Keratinocyte (primary cell): ENCODE results near the gene BRPF1. TPM values are rescaled to one million over a fixed set of nuclear protein-coding genes. Genes with fewer than 3 reads are reported as not detected.

Experiments used
- DNase-seq: peaks from one replicate; pipeline ENCODE4 v3.0.0-alpha.2; 2011; ENCODE audit warnings: low read depth, missing footprints, low spot score
- FAIRE-seq: peaks from 2 replicates; lab custom pipeline; 2011; peaks lifted over from hg19 to GRCh38; lab: Jason Lieb, UNC
- H2AFZ ChIP-seq: 2 replicates; pipeline ENCODE4 v1.6.0; 2012; ENCODE audit warnings: low read length, control low read depth, inconsistent platforms; ENCODE audit not compliant: control insufficient read depth
- H3K27ac ChIP-seq: 2 replicates; pipeline ENCODE4 v1.5.1; 2011; ENCODE audit warnings: low read length; ENCODE audit not compliant: control insufficient read depth, insufficient read depth
- H3K27me3 ChIP-seq: 3 replicates; pipeline ENCODE4 v1.6.0; 2011; ENCODE audit warnings: low read length; ENCODE audit not compliant: control insufficient read depth, insufficient read depth; ENCODE audit errors: extremely low read depth
- H3K36me3 ChIP-seq, 2 experiments: 2 replicates in 1 of 2; 3 replicates in 1 of 2; pipeline ENCODE4 v1.5.1; 2011; ENCODE audit warnings: low read length in 2 of 2, mild to moderate bottlenecking in 1 of 2; ENCODE audit not compliant: control insufficient read depth in 2 of 2, insufficient read depth in 2 of 2; ENCODE audit errors: extremely low read depth in 1 of 2
- H3K4me1 ChIP-seq: 3 replicates; pipeline ENCODE4 v1.5.1; 2011; ENCODE audit warnings: low read length; ENCODE audit not compliant: control insufficient read depth, insufficient read depth; ENCODE audit errors: extremely low read depth
- H3K4me2 ChIP-seq: 3 replicates; pipeline ENCODE4 v1.6.0; 2011; ENCODE audit warnings: low read depth, low read length; ENCODE audit not compliant: control insufficient read depth, insufficient read depth; ENCODE audit errors: extremely low read depth
- H3K4me3 ChIP-seq, 3 experiments: fragments of 200-600 bp in 1 of 3; sonication (generic) in 1 of 3; 2 replicates in 2 of 3; 3 replicates in 1 of 3; pipeline ENCODE4 v1.5.1; 2011 to 2016; ENCODE audit warnings: low read length in 3 of 3, mild to moderate bottlenecking in 3 of 3, control low read depth in 2 of 3, inconsistent platforms in 1 of 3, low read depth in 1 of 3, mixed read lengths in 1 of 3, mixed run types in 1 of 3, moderate library complexity in 1 of 3; ENCODE audit not compliant: control insufficient read depth in 2 of 3, insufficient read depth in 2 of 3; ENCODE audit errors: extremely low read depth in 1 of 3
- H3K79me2 ChIP-seq: 2 replicates; pipeline ENCODE4 v1.6.0; 2012; ENCODE audit warnings: low read length; ENCODE audit not compliant: control insufficient read depth, insufficient read depth
- H3K9ac ChIP-seq: 3 replicates; pipeline ENCODE4 v1.6.0; 2011; ENCODE audit warnings: low read length; ENCODE audit not compliant: control insufficient read depth, insufficient read depth; ENCODE audit errors: extremely low read depth
- H3K9me1 ChIP-seq: 3 replicates; pipeline ENCODE4 v1.6.0; 2011; ENCODE audit warnings: low read length; ENCODE audit not compliant: control insufficient read depth, insufficient read depth; ENCODE audit errors: extremely low read depth
- H3K9me3 ChIP-seq: 2 replicates; pipeline ENCODE4 v1.5.1; 2012; ENCODE audit warnings: low read depth, low read length; ENCODE audit not compliant: control insufficient read depth
- H4K20me1 ChIP-seq: 3 replicates; pipeline ENCODE4 v1.6.0; 2011; ENCODE audit warnings: low read length; ENCODE audit not compliant: control insufficient read depth, insufficient read depth; ENCODE audit errors: extremely low read depth
- CTCF ChIP-seq, 3 experiments: IDR thresholded peaks in 1 of 3; conservative IDR thresholded peaks in 1 of 3; optimal IDR thresholded peaks in 1 of 3; 2 replicates in 2 of 3; 3 replicates in 1 of 3; pipeline versions ENCODE3 to v1.5.1; 2011; ENCODE audit warnings: low read length in 3 of 3, mild to moderate bottlenecking in 3 of 3, moderate library complexity in 2 of 3, control low read depth in 1 of 3, inconsistent platforms in 1 of 3; ENCODE audit not compliant: insufficient read depth in 2 of 3; ENCODE audit errors: extremely low read depth in 1 of 3
- EZH2 ChIP-seq: IDR thresholded peaks from one replicate; pipeline ENCODE4 v1.6.1; 2012; ENCODE audit warnings: inconsistent platforms, mild to moderate bottlenecking, low read length, moderate library complexity
- dilution Hi-C: fragments of 300-500 bp; cut with MboI; formaldehyde crosslinking; loops from one replicate; pipeline ENCODE4 v1.7.0; 2020; ENCODE audit warnings: low sequenced_read_pairs; ENCODE audit not compliant: extremely low pct_ligation_motif_present
- polyA plus RNA-seq, 5 experiments: library from polyadenylated mRNA; depleted of rRNA in 3 of 5; stranded (reverse) in 3 of 5; stranded (forward) in 1 of 5; unstranded in 1 of 5; fragments of >200 nt; gene quantifications; 1 replicate in 1 of 5; 2 replicates in 3 of 5; 3 replicates in 1 of 5; pipeline versions ENCODE4 v1.2.1 to v1.2.3, GENCODE V29; 2011 to 2012; ENCODE audit warnings: missing spikeins in 2 of 5, low read depth in 1 of 5, low replicate concordance in 1 of 5

Gene BRPF1
- polyA plus RNA-seq, 1 donor (not counting 4 experiments of a cell fraction or from before 2014, with no cell fraction given): 8.0 TPM

GRCh38 chr3:9750556-9751411 lies 19.2 kb downstream of the BRPF1 start:
- DNase-seq: no peak
- Histone ChIP-seq H3K9ac (peak overlapping the region; percentile 73), H4K20me1 (no peaks in the 10 kb centered on the region), H3K36me3 (peaks cover 10 to 22% of the 10 kb centered on the region in 2 experiments), H3K4me1 (peaks cover 30% of the 10 kb centered on the region), H3K27ac (peak overlapping the region; percentile 58), H3K9me1 (no peaks in the 10 kb centered on the region), H3K9me3 (no peaks in the 10 kb centered on the region), H3K27me3 (no peaks in the 10 kb centered on the region), H2AFZ (peak overlapping the region; percentile 91), H3K4me3 (peak overlapping the region; percentile 55 to 85 (median 82)), H3K79me2 (peaks cover 4% of the 10 kb centered on the region), H3K4me2 (peak overlapping the region; percentile 89)
- no peak for FAIRE-seq
- dilution Hi-C loops: no loop called here
- TF ChIP-seq CTCF (optimal IDR thresholded peaks at IDR 0.05 in 1 of 3, IDR thresholded peaks at IDR 0.05 in 1 of 3, conservative IDR thresholded peaks at IDR 0.05 in 1 of 3; ENCODE audit: extremely low read depth in 1 of 3, insufficient read depth in 2 of 3, low read length in 3 of 3): no peak
- no peak for TF ChIP-seq EZH2

GRCh38 chr3:9754678-9755077 lies 23.1 kb downstream of the BRPF1 start:
- Histone ChIP-seq H3K79me2 (peaks cover 4% of the 10 kb centered on the region), H3K9me1 (no peaks in the 10 kb centered on the region), H3K4me3 (no peak overlapping the region), H2AFZ (peak overlapping the region; percentile 84), H3K4me2 (peak overlapping the region; percentile 77), H3K9ac (peak overlapping the region; percentile 13), H4K20me1 (no peaks in the 10 kb centered on the region), H3K36me3 (peaks cover 18 to 20% of the 10 kb centered on the region in 2 experiments), H3K27me3 (no peaks in the 10 kb centered on the region), H3K4me1 (peaks cover 26% of the 10 kb centered on the region), H3K9me3 (no peaks in the 10 kb centered on the region), H3K27ac (peak overlapping the region; percentile 61)
- dilution Hi-C loops: no loop called here
- DNase-seq (no peak), FAIRE-seq (no peak)
- TF ChIP-seq EZH2 (no peak), CTCF (optimal IDR thresholded peaks at IDR 0.05 in 1 of 3, IDR thresholded peaks at IDR 0.05 in 1 of 3, conservative IDR thresholded peaks at IDR 0.05 in 1 of 3; ENCODE audit: extremely low read depth in 1 of 3, insufficient read depth in 2 of 3, low read length in 3 of 3) (no peak)
